Activated B cell treated with CpG ODN at 0.5 μM for 24 hours (primary cell): ENCODE data around the gene GTF3C5. TPM values are rescaled to one million over a fixed set of nuclear protein-coding genes. Genes with fewer than 3 reads are reported as not detected.
A peak's percentile ranks its signal among the peaks of the same experiment; 100 is the strongest.

ENCODE experiments used
- ATAC-seq: fragments of 200-7000 bp; cut with Tn5 transposase; one replicate; pipeline ENCODE4 v1.10.0; 2021; ENCODE audit warnings: low read depth, mild to moderate bottlenecking, moderate library complexity
- CTCF ChIA-PET: fragments of 350-600 bp; sonication (Branson Sonifier 250); formaldehyde crosslinking; loops from one replicate; lab custom pipeline; 2021; ENCODE audit warnings: antibody characterized with exemption; lab: Charles Lee
- POLR2A ChIA-PET: fragments of 350-600 bp; sonication (Branson Sonifier 250); formaldehyde crosslinking; loops from one replicate; lab custom pipeline; 2021; ENCODE audit warnings: antibody characterized with exemption; lab: Charles Lee
- DNase-seq: peaks from one replicate; pipeline ENCODE4 v3.0.0; 2022
- H3K27ac Mint-ChIP-seq: one replicate; pipeline ENCODE4 v1.8.0; 2020; ENCODE audit warnings: mixed read lengths
- H3K27me3 Mint-ChIP-seq: one replicate; pipeline ENCODE4 v1.8.0; 2021; ENCODE audit warnings: mixed read lengths
- H3K36me3 Mint-ChIP-seq: one replicate; pipeline ENCODE4 v1.8.0; 2021; ENCODE audit warnings: low read depth, mixed read lengths
- H3K4me1 Mint-ChIP-seq: one replicate; pipeline ENCODE4 v1.8.0; 2021; ENCODE audit warnings: mixed read lengths
- H3K4me3 Mint-ChIP-seq: one replicate; pipeline ENCODE4 v1.8.0; 2020; ENCODE audit warnings: mild to moderate bottlenecking, mixed read lengths
- H3K9me3 Mint-ChIP-seq: one replicate; pipeline ENCODE4 v1.8.0; 2020; ENCODE audit warnings: mixed read lengths
- CTCF ChIP-seq: fragments of 200-600 bp; IDR thresholded peaks from one replicate; pipeline ENCODE4 v1.8.0; 2022; ENCODE audit warnings: antibody characterized with exemption, mild to moderate bottlenecking
- intact Hi-C: fragments of 100-400 bp; cut with micrococcal nuclease; formaldehyde crosslinking; loops from one replicate; pipeline ENCODE4 v1.15.1; 2024
- total RNA-seq: library from RNA; stranded (reverse); gene quantifications from 2 replicates; pipeline ENCODE4 v1.2.3, GENCODE V29; 2022

GTF3C5 gene
- total RNA-seq, 1 donor from 2014 or later: 56.6 TPM

GRCh38 chr9:133031130-133031422, 279 bp downstream of the GTF3C5 start:
- intact Hi-C loops: loop anchor here (2.0 to 5.0 kb wide), 4 partner anchors 260 to 1131 kb away; partner anchors contain the start of genes CFAP77, RNU6ATAC and SLC2A6
- ATAC-seq: no peak

DNA sequence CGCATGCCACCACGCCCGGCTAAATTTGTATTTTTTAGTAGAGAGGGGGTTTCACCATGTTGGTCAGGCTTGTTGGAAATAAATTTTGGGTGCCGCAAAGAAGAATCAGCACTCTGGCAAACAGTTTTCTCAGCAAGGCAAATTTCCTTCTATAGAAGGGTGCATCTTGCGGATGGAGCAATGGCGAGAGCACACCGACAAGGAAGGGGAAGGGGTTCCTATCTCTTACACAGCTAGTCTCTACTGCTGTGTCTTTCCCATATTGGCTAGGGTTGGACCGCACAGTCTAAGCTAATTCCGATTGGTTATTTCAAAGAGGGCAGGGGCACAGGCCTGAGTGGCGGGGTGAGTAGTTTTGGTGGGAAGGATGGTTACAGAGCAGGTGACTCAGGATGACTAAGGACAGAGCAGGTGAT, 707 bp downstream of the GTF3C5 start:
- intact Hi-C loops: loop anchor here (2.0 to 5.0 kb wide), 4 partner anchors 261 to 1131 kb away; partner anchors contain the start of genes CFAP77, RNU6ATAC and SLC2A6

More at GRCh38 chr9:133031130-133031422, 279 bp downstream of the GTF3C5 start:
- ChIA-PET CTCF (interaction anchor here (0.7 to 4.3 kb wide), 3 partner anchors 9 to 117 kb away, joined by 3 to 32 read pairs (median 8); no protein-coding TSS in a partner anchor), POLR2A (interaction anchor here (1.1 to 2.0 kb wide), 15 partner anchors 9 to 1134 kb away, joined by 3 to 21 read pairs (median 4); partner anchors contain the start of genes RNU6ATAC, SETX, SPACA9 and STKLD1)
- H3K9me3 Mint-ChIP-seq: no peaks in the 10 kb centered on the region
- DNase-seq: no peak
- peaks cover 18% of the 10 kb centered on the region for H3K36me3 Mint-ChIP-seq
- TF ChIP-seq CTCF: no peak
- H3K4me3 Mint-ChIP-seq: peak overlapping the region; percentile 99
- no peaks in the 10 kb centered on the region for H3K27me3 Mint-ChIP-seq
- H3K27ac Mint-ChIP-seq: peak overlapping the region; percentile 98
- H3K4me1 Mint-ChIP-seq: peaks cover 48% of the 10 kb centered on the region

GRCh38 chr9:133032171-133032570, 1.4 kb downstream of the GTF3C5 start:
- Mint-ChIP-seq H3K4me3 (peak overlapping the region; percentile 99), H3K27me3 (no peaks in the 10 kb centered on the region), H3K36me3 (peaks cover 22% of the 10 kb centered on the region), H3K4me1 (peaks cover 47% of the 10 kb centered on the region), H3K27ac (no peak overlapping the region), H3K9me3 (no peaks in the 10 kb centered on the region)
- ATAC-seq (no peak), DNase-seq (no peak)
- no peak for TF ChIP-seq CTCF
- POLR2A ChIA-PET: interaction anchor here (0.6 to 0.7 kb wide), 2 partner anchors 649 to 1913 kb away, joined by 3 to 4 read pairs; no protein-coding TSS in a partner anchor
- CTCF ChIA-PET: interaction anchor here (4.3 kb wide), 1 partner anchor 10 kb away, joined by 32 read pairs; no protein-coding TSS in a partner anchor
- intact Hi-C loops: loop anchor here (5.0 kb wide), 2 partner anchors 620 to 1130 kb away; partner anchors contain the start of genes CFAP77 and RNU6ATAC

More for the DNA sequence above, 707 bp downstream of the GTF3C5 start:
- POLR2A ChIA-PET: interaction anchor here (0.6 to 2.0 kb wide), 15 partner anchors 9 to 1912 kb away, joined by 3 to 21 read pairs (median 4); partner anchors contain the start of genes RNU6ATAC, SETX, SPACA9 and STKLD1
- no peaks in the 10 kb centered on the region for H3K9me3 Mint-ChIP-seq
- H3K4me1 Mint-ChIP-seq: peaks cover 48% of the 10 kb centered on the region
- DNase-seq: no peak
- H3K4me3 Mint-ChIP-seq: peak overlapping the region; percentile 99
- CTCF ChIA-PET: interaction anchor here (0.7 to 4.3 kb wide), 3 partner anchors 9 to 116 kb away, joined by 3 to 32 read pairs (median 8); no protein-coding TSS in a partner anchor
- no peaks in the 10 kb centered on the region for H3K27me3 Mint-ChIP-seq
- no peak for TF ChIP-seq CTCF
- ATAC-seq: no peak
- peaks cover 19% of the 10 kb centered on the region for H3K36me3 Mint-ChIP-seq
- peak overlapping the region; percentile 98 for H3K27ac Mint-ChIP-seq

GRCh38 chr9:133035669-133036068, 4.9 kb downstream of the GTF3C5 start:
- intact Hi-C loops: no loop called here

More at GRCh38 chr9:133035669-133036068, 4.9 kb downstream of the GTF3C5 start:
- peaks cover 24% of the 10 kb centered on the region for H3K36me3 Mint-ChIP-seq
- H3K4me1 Mint-ChIP-seq: peaks cover 32% of the 10 kb centered on the region
- ATAC-seq: no peak
- TF ChIP-seq CTCF: no peak
- ChIA-PET POLR2A (no interaction called here), CTCF (interaction anchor here (1.4 to 1.5 kb wide), 2 partner anchors 14 to 108 kb away, joined by 4 read pairs; no protein-coding TSS in a partner anchor)
- no peak for DNase-seq
- no peak overlapping the region for H3K27ac Mint-ChIP-seq
- no peaks in the 10 kb centered on the region for H3K27me3 Mint-ChIP-seq
- H3K4me3 Mint-ChIP-seq: no peak overlapping the region
- H3K9me3 Mint-ChIP-seq: no peaks in the 10 kb centered on the region
